ENCODE results near the gene SPAG6.

Gene SPAG6

DNA sequence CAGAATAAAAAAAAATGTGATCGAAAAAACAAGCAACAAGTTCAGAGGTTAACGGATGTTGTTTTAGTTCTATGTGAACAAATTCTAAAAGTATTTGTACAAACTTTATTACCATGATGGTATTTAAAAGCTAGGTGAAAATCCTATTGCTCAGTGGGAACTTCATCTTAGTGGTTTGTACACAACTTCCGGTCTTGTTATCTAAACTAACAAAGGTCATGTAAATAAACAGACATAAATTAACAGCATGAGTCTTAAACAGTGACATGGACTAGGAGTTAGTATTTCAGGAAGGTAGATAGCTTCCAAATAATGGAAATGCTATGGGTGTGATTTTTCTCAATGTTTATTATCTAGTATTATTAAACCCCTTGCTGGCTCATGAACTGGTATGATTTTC lies 83.8 kb downstream of the SPAG6 start:
- Histone ChIP-seq H3K9me2 (replicated peaks; ENCODE audit: insufficient read depth, low read length) (no peaks in the 10 kb centered on the region), H3K4me1 (ENCODE audit: low read length) (no peaks in the 10 kb centered on the region), H2AFZ (ENCODE audit: low read length) (no peak overlapping the region), H3K9me3 (replicated peaks; ENCODE audit: insufficient read depth, low read length) (no peaks in the 10 kb centered on the region), H3K27ac (ENCODE audit: low read length) (no peak overlapping the region), H3K4me2 (ENCODE audit: low read depth, low read length) (no peak overlapping the region), H3K9ac (ENCODE audit: low read length) (no peak overlapping the region), H3K4me3 (ENCODE audit: low read length) (no peak overlapping the region), H3K36me3 (replicated peaks; ENCODE audit: insufficient read depth, low read length) (no peaks in the 10 kb centered on the region), H4K20me1 (ENCODE audit: insufficient read depth, low read length) (no peaks in the 10 kb centered on the region), H3K27me3 (replicated peaks; ENCODE audit: insufficient read depth, low read length) (no peaks in the 10 kb centered on the region), H3K79me2 (ENCODE audit: low read length) (no peaks in the 10 kb centered on the region), H3F3A (ENCODE audit: insufficient read depth, low read length) (no peaks in the 10 kb centered on the region)
- no peak for DNase-seq
- TF ChIP-seq, protein P1, sequence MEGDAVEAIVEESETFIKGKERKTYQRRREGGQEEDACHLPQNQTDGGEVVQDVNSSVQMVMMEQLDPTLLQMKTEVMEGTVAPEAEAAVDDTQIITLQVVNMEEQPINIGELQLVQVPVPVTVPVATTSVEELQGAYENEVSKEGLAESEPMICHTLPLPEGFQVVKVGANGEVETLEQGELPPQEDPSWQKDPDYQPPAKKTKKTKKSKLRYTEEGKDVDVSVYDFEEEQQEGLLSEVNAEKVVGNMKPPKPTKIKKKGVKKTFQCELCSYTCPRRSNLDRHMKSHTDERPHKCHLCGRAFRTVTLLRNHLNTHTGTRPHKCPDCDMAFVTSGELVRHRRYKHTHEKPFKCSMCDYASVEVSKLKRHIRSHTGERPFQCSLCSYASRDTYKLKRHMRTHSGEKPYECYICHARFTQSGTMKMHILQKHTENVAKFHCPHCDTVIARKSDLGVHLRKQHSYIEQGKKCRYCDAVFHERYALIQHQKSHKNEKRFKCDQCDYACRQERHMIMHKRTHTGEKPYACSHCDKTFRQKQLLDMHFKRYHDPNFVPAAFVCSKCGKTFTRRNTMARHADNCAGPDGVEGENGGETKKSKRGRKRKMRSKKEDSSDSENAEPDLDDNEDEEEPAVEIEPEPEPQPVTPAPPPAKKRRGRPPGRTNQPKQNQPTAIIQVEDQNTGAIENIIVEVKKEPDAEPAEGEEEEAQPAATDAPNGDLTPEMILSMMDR (IDR thresholded peaks at IDR 0.05; ENCODE audit: low read length), result no peak
- TF ChIP-seq EZH2phosphoT487 (IDR thresholded peaks at IDR 0.05; ENCODE audit: low read length) (no peak), EZH2 (optimal IDR thresholded peaks at IDR 0.05; ENCODE audit: low read depth, low read length) (no peak)

GRCh38 chr10:22429981-22430421 lies 84.7 kb downstream of the SPAG6 start:
- Histone ChIP-seq H3K9ac (ENCODE audit: low read length) (no peak overlapping the region), H3K9me3 (replicated peaks; ENCODE audit: insufficient read depth, low read length) (no peaks in the 10 kb centered on the region), H3K4me3 (ENCODE audit: low read length) (no peak overlapping the region), H3K4me2 (ENCODE audit: low read depth, low read length) (no peak overlapping the region), H3K79me2 (ENCODE audit: low read length) (no peaks in the 10 kb centered on the region), H3F3A (ENCODE audit: insufficient read depth, low read length) (0 out of 2 replicates have a peak, but pooled peaks cover 2% of the 10 kb centered on the region), H3K4me1 (ENCODE audit: low read length) (no peaks in the 10 kb centered on the region), H3K27ac (ENCODE audit: low read length) (no peak overlapping the region), H4K20me1 (ENCODE audit: insufficient read depth, low read length) (no peaks in the 10 kb centered on the region), H3K36me3 (replicated peaks; ENCODE audit: insufficient read depth, low read length) (no peaks in the 10 kb centered on the region), H3K27me3 (replicated peaks; ENCODE audit: insufficient read depth, low read length) (no peaks in the 10 kb centered on the region), H3K9me2 (replicated peaks; ENCODE audit: insufficient read depth, low read length) (no peaks in the 10 kb centered on the region), H2AFZ (ENCODE audit: low read length) (no peak overlapping the region)
- DNase-seq, result no peak
- TF ChIP-seq EZH2phosphoT487 (IDR thresholded peaks at IDR 0.05; ENCODE audit: low read length) (no peak), EZH2 (optimal IDR thresholded peaks at IDR 0.05; ENCODE audit: low read depth, low read length) (no peak)
- TF ChIP-seq, protein P1 (IDR thresholded peaks at IDR 0.05; ENCODE audit: low read length), result no peak

GRCh38 chr10:22433875-22434274 lies 88.6 kb downstream of the SPAG6 start:
- Histone ChIP-seq H3K4me1 (ENCODE audit: low read length) (peaks cover 7% of the 10 kb centered on the region; the same call in 1 of the 2 replicates), H4K20me1 (ENCODE audit: insufficient read depth, low read length) (no peaks in the 10 kb centered on the region), H2AFZ (ENCODE audit: low read length) (no peak overlapping the region), H3K9me3 (replicated peaks; ENCODE audit: insufficient read depth, low read length) (no peaks in the 10 kb centered on the region), H3K27ac (ENCODE audit: low read length) (no peak overlapping the region), H3K36me3 (replicated peaks; ENCODE audit: insufficient read depth, low read length) (no peaks in the 10 kb centered on the region), H3K9ac (ENCODE audit: low read length) (no peak overlapping the region), H3K4me3 (ENCODE audit: low read length) (no peak overlapping the region), H3K9me2 (replicated peaks; ENCODE audit: insufficient read depth, low read length) (no peaks in the 10 kb centered on the region), H3K27me3 (replicated peaks; ENCODE audit: insufficient read depth, low read length) (no peaks in the 10 kb centered on the region), H3K4me2 (ENCODE audit: low read depth, low read length) (no peak overlapping the region), H3K79me2 (ENCODE audit: low read length) (no peaks in the 10 kb centered on the region), H3F3A (ENCODE audit: insufficient read depth, low read length) (peaks cover 21% of the 10 kb centered on the region)
- TF ChIP-seq, protein P1 (IDR thresholded peaks at IDR 0.05; ENCODE audit: low read length), result no peak
- TF ChIP-seq EZH2phosphoT487 (IDR thresholded peaks at IDR 0.05; ENCODE audit: low read length) (no peak), EZH2 (optimal IDR thresholded peaks at IDR 0.05; ENCODE audit: low read depth, low read length) (no peak)
- DNase-seq, result no peak
